ENCODE data around the gene IL1RAPL1.

IL1RAPL1 gene

DNA sequence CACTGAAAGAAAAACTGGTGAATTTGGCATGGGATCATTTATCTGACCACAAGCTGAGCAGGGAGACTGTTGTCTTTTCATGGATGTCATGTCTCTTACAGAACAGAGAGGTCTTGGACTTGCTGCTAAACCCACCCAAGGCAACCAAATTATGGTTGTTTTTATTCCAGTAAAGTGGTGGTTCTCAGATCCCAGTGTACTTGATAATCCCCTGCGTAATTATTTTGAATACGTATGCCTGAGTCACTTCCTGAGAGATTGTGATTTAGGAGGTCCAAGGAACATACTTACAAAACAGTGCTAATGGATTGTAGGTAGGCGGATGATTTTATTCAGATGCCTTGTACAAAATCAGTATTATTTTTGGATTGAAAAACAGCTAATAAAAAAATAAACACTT, 585.6 kb downstream of the IL1RAPL1 start:
- TF ChIP-seq POLR2AphosphoS5 (IDR thresholded peaks at IDR 0.05; ENCODE audit: low read depth, low read length), result no peak
- TF ChIP-seq SIN3A (IDR thresholded peaks at IDR 0.05; ENCODE audit: borderline replicate concordance, insufficient read depth, low read length), result no peak
- no peak for TF ChIP-seq FOXP2 (optimal IDR thresholded peaks at IDR 0.05; ENCODE audit: borderline replicate concordance, extremely low read depth, extremely low read length, insufficient read depth)
- TF ChIP-seq REST (IDR thresholded peaks at IDR 0.05; ENCODE audit: insufficient read depth in 1 of 2, low read depth in 2 of 2, low read length in 2 of 2), result no peak
- no peak for TF ChIP-seq TAF1 (IDR thresholded peaks at IDR 0.05; ENCODE audit: borderline replicate concordance, insufficient read depth, low read length)

DNA sequence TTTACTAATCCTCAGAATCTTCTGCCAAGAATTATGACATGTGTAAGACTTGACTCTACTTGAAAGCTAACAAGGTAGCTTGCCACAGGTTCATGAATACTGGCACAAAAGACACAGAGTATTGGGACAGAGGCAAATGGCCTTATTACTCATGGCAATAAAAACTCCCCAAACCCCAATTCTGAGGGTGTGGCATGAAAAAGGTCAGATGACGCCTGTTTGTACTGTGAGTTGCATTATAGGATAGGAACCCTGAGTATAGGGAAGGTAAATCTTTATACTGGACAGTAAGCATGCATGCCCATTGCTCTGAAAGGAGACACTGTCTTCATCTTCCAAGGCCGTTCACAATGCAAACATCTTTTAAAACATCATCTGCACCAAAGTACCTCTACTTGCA, 600.0 kb downstream of the IL1RAPL1 start:
- TF ChIP-seq SIN3A (IDR thresholded peaks at IDR 0.05; ENCODE audit: borderline replicate concordance, insufficient read depth, low read length) (no peak), POLR2AphosphoS5 (IDR thresholded peaks at IDR 0.05; ENCODE audit: low read depth, low read length) (no peak), FOXP2 (optimal IDR thresholded peaks at IDR 0.05; ENCODE audit: borderline replicate concordance, extremely low read depth, extremely low read length, insufficient read depth) (no peak), TAF1 (IDR thresholded peaks at IDR 0.05; ENCODE audit: borderline replicate concordance, insufficient read depth, low read length) (no peak), REST (IDR thresholded peaks at IDR 0.05; ENCODE audit: insufficient read depth in 1 of 2, low read depth in 2 of 2, low read length in 2 of 2) (no peak)

- TF ChIP-seq POLR2AphosphoS5 (IDR thresholded peaks at IDR 0.05; ENCODE audit: low read depth, low read length) (no peak), REST (IDR thresholded peaks at IDR 0.05; ENCODE audit: insufficient read depth in 1 of 2, low read depth in 2 of 2, low read length in 2 of 2) (no peak), FOXP2 (optimal IDR thresholded peaks at IDR 0.05; ENCODE audit: borderline replicate concordance, extremely low read depth, extremely low read length, insufficient read depth) (no peak), TAF1 (IDR thresholded peaks at IDR 0.05; ENCODE audit: borderline replicate concordance, insufficient read depth, low read length) (no peak), SIN3A (IDR thresholded peaks at IDR 0.05; ENCODE audit: borderline replicate concordance, insufficient read depth, low read length) (no peak)
Measured at GRCh38 chrX:29196501-29196900, 609.3 kb downstream of the IL1RAPL1 start.

DNA sequence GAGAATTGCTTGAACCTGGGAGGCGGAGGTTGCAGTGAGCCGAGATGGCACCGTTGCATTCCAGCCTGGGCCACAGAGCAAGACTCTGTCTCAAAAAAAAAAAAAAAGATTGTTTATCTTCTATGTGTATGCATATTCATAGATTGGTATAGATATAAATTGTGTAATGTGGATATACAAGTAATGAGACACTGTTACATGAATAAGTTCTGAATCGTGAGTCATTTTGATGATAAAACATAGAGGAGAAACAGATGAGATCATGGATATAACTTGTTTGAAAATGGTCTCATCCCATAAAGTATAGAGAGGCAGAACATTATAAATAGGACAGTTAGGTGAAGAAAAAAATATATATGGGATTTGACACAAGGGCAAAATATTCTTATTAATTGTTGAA, 628.0 kb downstream of the IL1RAPL1 start:
- TF ChIP-seq FOXP2 (optimal IDR thresholded peaks at IDR 0.05; ENCODE audit: borderline replicate concordance, extremely low read depth, extremely low read length, insufficient read depth) (no peak), POLR2AphosphoS5 (IDR thresholded peaks at IDR 0.05; ENCODE audit: low read depth, low read length) (no peak), TAF1 (IDR thresholded peaks at IDR 0.05; ENCODE audit: borderline replicate concordance, insufficient read depth, low read length) (no peak), REST (IDR thresholded peaks at IDR 0.05; ENCODE audit: insufficient read depth in 1 of 2, low read depth in 2 of 2, low read length in 2 of 2) (no peak), SIN3A (IDR thresholded peaks at IDR 0.05; ENCODE audit: borderline replicate concordance, insufficient read depth, low read length) (no peak)

DNA sequence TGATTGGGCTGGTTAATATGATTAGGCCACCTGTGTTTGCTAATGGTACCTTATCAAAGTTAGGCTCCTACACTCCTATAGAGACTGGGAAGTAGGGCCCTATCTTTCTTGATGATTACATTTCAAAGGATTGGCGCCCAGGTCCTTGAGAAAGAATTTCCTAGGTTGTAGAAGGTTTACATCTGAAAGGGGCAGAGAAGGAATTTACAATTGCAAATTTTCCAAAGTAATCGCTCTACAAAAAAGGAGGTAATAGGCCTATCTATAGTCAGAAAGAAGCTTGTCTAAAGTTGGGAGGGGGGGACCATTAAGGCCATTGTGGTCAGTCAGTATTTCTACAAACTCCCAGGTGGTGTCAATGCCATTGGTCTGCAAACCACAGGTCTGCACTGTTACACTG, 638.4 kb downstream of the IL1RAPL1 start:
- TF ChIP-seq TAF1 (IDR thresholded peaks at IDR 0.05; ENCODE audit: borderline replicate concordance, insufficient read depth, low read length), result no peak
- no peak for TF ChIP-seq REST (IDR thresholded peaks at IDR 0.05; ENCODE audit: insufficient read depth in 1 of 2, low read depth in 2 of 2, low read length in 2 of 2)
- TF ChIP-seq SIN3A (IDR thresholded peaks at IDR 0.05; ENCODE audit: borderline replicate concordance, insufficient read depth, low read length), result no peak
- no peak for TF ChIP-seq POLR2AphosphoS5 (IDR thresholded peaks at IDR 0.05; ENCODE audit: low read depth, low read length)
- no peak for TF ChIP-seq FOXP2 (optimal IDR thresholded peaks at IDR 0.05; ENCODE audit: borderline replicate concordance, extremely low read depth, extremely low read length, insufficient read depth)

Data from PFSK-1 (cell line).